Embryonic facial prominence (tissue), 1 donor: Measurements from ENCODE around the gene EXOC2.
"Not testable (repeated sequence)": the region's sequence is repeated elsewhere in the genome, so short reads cannot be mapped to it uniquely, and the experiment has no call there.

ENCODE experiments used
- DNase-seq: peaks from one replicate; pipeline ENCODE4 v3.0.0-alpha.2; 2016; ENCODE audit errors: extremely low spot score

The EXOC2 gene

GRCh38 chr6:583635-584034, 109.3 kb downstream of the EXOC2 start:
- DNase-seq, result no peak

- no peak for DNase-seq
Observed at GRCh38 chr6:583116-583515, 109.8 kb downstream of the EXOC2 start.

- DNase-seq, result no peak
Observed at GRCh38 chr6:582370-582769, 110.6 kb downstream of the EXOC2 start.

GRCh38 chr6:579339-579738, 113.6 kb downstream of the EXOC2 start:
- DNase-seq, result no peak

GRCh38 chr6:572596-573265, 120.2 kb downstream of the EXOC2 start:
- DNase-seq, result no peak

GRCh38 chr6:571892-572291, 121.0 kb downstream of the EXOC2 start:
- DNase-seq, result no peak

GRCh38 chr6:570825-571224, 122.1 kb downstream of the EXOC2 start:
- DNase-seq, result no peak

GRCh38 chr6:568954-569523, 123.9 kb downstream of the EXOC2 start:
- no peak for DNase-seq

GRCh38 chr6:568085-568484, 124.9 kb downstream of the EXOC2 start:
- DNase-seq, result no peak

GRCh38 chr6:563863-564262, 129.1 kb downstream of the EXOC2 start:
- no peak for DNase-seq

- no peak for DNase-seq
Observed at GRCh38 chr6:562052-562676, 130.8 kb downstream of the EXOC2 start.

GRCh38 chr6:561335-561734, 131.6 kb downstream of the EXOC2 start:
- DNase-seq, result not testable (repeated sequence)

- no peak for DNase-seq
Observed at GRCh38 chr6:558959-559358, 134.0 kb downstream of the EXOC2 start.

GRCh38 chr6:558089-558488, 134.8 kb downstream of the EXOC2 start:
- no peak for DNase-seq

GRCh38 chr6:551829-552350, 141.0 kb downstream of the EXOC2 start:
- DNase-seq, result no peak

- DNase-seq, result no peak
Observed at GRCh38 chr6:551405-551804, 141.5 kb downstream of the EXOC2 start.

- no peak for DNase-seq
Observed at GRCh38 chr6:549906-550305, 143.0 kb downstream of the EXOC2 start.

GRCh38 chr6:548517-548916, 144.4 kb downstream of the EXOC2 start:
- DNase-seq, result no peak

GRCh38 chr6:548091-548490, 144.8 kb downstream of the EXOC2 start:
- DNase-seq, result no peak

- DNase-seq, result no peak
Observed at GRCh38 chr6:540490-540889, 152.4 kb downstream of the EXOC2 start.

GRCh38 chr6:537114-537513, 155.8 kb downstream of the EXOC2 start:
- no peak for DNase-seq

GRCh38 chr6:530425-530824, 162.5 kb downstream of the EXOC2 start:
- no peak for DNase-seq

- DNase-seq, result no peak
Observed at GRCh38 chr6:528989-529388, 163.9 kb downstream of the EXOC2 start.
